RWPE1 (cell line): ENCODE results near the gene STRIP2.
"Not testable (repeated sequence)": the region's sequence is repeated elsewhere in the genome, so short reads cannot be mapped to it uniquely, and the experiment has no call there.

Experiments used
- CTCF ChIA-PET: fragments of 350-600 bp; sonication (Branson Sonifier 250); formaldehyde crosslinking; extraction: SDS; loops from one replicate; lab custom pipeline; 2021; lab: Yijun Ruan, JAX
- POLR2A ChIA-PET: fragments of 400-600 bp; formaldehyde crosslinking; extraction: SDS; loops from one replicate; lab custom pipeline; 2020; ENCODE audit warnings: antibody characterized with exemption; ENCODE audit not compliant: low non-redundant PET; lab: Yijun Ruan, JAX
- DNase-seq: peaks from one replicate; pipeline ENCODE4 v3.0.0; 2012; ENCODE audit warnings: low spot score
- H3K27ac ChIP-seq: fragments of 450-650 bp; 2 replicates; pipeline ENCODE4 v1.5.1; 2017
- CTCF ChIP-seq: fragments of 450-650 bp; conservative IDR thresholded peaks from 2 replicates; pipeline ENCODE4 v1.5.1; 2017; ENCODE audit warnings: low read depth, mild to moderate bottlenecking

Gene STRIP2

GRCh38 chr7:129468547-129468946 lies 34.3 kb downstream of the STRIP2 start:
- CTCF ChIA-PET: no interaction called here
- DNase-seq: no peak
- H3K27ac ChIP-seq: no peak overlapping the region
- POLR2A ChIA-PET: no interaction called here
- TF ChIP-seq CTCF: no peak

- no peak overlapping the region for H3K27ac ChIP-seq
- DNase-seq: no peak
- POLR2A ChIA-PET: no interaction called here
- no peak for TF ChIP-seq CTCF
- CTCF ChIA-PET: no interaction called here
Measured at GRCh38 chr7:129469930-129470329, 35.7 kb downstream of the STRIP2 start.

GRCh38 chr7:129470411-129470810 lies 36.2 kb downstream of the STRIP2 start:
- no peak for DNase-seq
- ChIA-PET POLR2A (no interaction called here), CTCF (no interaction called here)
- no peak for TF ChIP-seq CTCF
- H3K27ac ChIP-seq: no peak overlapping the region

- CTCF ChIA-PET: interaction anchor here (0.5 to 1.2 kb wide), 4 partner anchors 103 to 306 kb away, joined by 3 to 4 read pairs (median 4); no protein-coding TSS in a partner anchor
- POLR2A ChIA-PET: no interaction called here
- no peak for TF ChIP-seq CTCF
- no peak for DNase-seq
- H3K27ac ChIP-seq: no peak overlapping the region
Measured at GRCh38 chr7:129471402-129471827, 37.2 kb downstream of the STRIP2 start.

- H3K27ac ChIP-seq, POLR2A ChIA-PET, CTCF ChIA-PET, DNase-seq: not testable (repeated sequence)
Measured at GRCh38 chr7:129475931-129476330, 41.7 kb downstream of the STRIP2 start.

- H3K27ac ChIP-seq, POLR2A ChIA-PET, DNase-seq, CTCF ChIA-PET: not testable (repeated sequence)
Measured at GRCh38 chr7:129476398-129476797, 42.2 kb downstream of the STRIP2 start.

- POLR2A ChIA-PET: no interaction called here
- CTCF ChIA-PET: no interaction called here
- no peak for TF ChIP-seq CTCF
- no peak for DNase-seq
- no peak overlapping the region for H3K27ac ChIP-seq
Measured at GRCh38 chr7:129479831-129480230, 45.6 kb downstream of the STRIP2 start.
